Measurements from ENCODE around the gene EHF. TPM values are rescaled to one million over a fixed set of nuclear protein-coding genes. Genes with fewer than 3 reads are reported as not detected.

The EHF gene
- total RNA-seq, 8 experiments from 2014 or later, result 0.09 to 101 (median 0.47) TPM; not detected in 1

GRCh38 chr11:34616830-34617504 is 3.9 kb upstream of the EHF start:
- Histone ChIP-seq H3K4me3 (no peak overlapping the region), H3K4me1 (replicated peaks in 1 of 2) (no peaks in the 10 kb centered on the region), H3K27ac (no peak overlapping the region)
- WGBS, 10 experiments, result 73 to 100% (median 91%) methylated on average over 2 to 6 of the region's 7 CpGs; no CpG with 5 or more reads in 2 of the 10 experiments
- ATAC-seq (replicated peaks in 6 of 8), result no peak
- in situ Hi-C loops (cut with MboI; ENCODE audit: low pct_unique_long_range_greater_than_20kb in 2 of 9, low sequenced_read_pairs in 9 of 9, unreplicated experiment in 9 of 9), result no loop called here

GRCh38 chr11:34618406-34618805 is 2.5 kb upstream of the EHF start:
- 67 to 100% (median 100%) methylated on average over 1 to 2 of the region's 2 CpGs; no CpG with 5 or more reads in 1 of the 10 experiments for WGBS, 10 experiments
- Histone ChIP-seq H3K4me1 (replicated peaks in 1 of 2) (no peaks in the 10 kb centered on the region), H3K4me3 (no peak overlapping the region), H3K27ac (no peak overlapping the region)
- in situ Hi-C loops (cut with MboI; ENCODE audit: low pct_unique_long_range_greater_than_20kb in 2 of 9, low sequenced_read_pairs in 9 of 9, unreplicated experiment in 9 of 9), result no loop called here
- ATAC-seq (replicated peaks in 6 of 8), result no peak

DNA sequence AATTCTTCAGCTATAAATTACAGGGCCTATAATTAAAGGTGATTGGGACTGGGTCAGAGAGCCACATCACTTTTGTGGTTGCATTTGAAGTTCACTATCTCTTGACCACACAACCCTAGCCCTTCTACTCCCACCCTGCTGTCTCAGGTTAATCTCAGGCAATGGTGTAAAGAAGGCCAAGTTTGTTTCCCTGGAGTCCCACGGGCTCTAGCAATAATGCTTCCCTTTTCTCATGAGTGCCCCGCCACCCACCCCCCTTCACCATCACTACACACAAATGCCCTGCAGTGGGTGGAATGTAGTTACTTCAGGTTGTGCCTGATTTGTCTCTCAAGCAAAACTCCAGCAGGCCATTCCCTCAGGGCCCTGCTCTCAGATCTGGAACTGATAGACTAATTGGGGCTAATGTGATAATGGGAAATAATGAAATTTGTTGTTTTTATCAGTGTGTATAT is 1.8 kb upstream of the EHF start:
- Histone ChIP-seq H3K4me1 (replicated peaks in 1 of 2) (no peaks in the 10 kb centered on the region), H3K27ac (no peak overlapping the region), H3K4me3 (no peak overlapping the region)
- ATAC-seq (replicated peaks in 6 of 8), result peak in 2 of 8 experiments; percentile 44 to 69
- in situ Hi-C loops (cut with MboI; ENCODE audit: low pct_unique_long_range_greater_than_20kb in 2 of 9, low sequenced_read_pairs in 9 of 9, unreplicated experiment in 9 of 9), result no loop called here
- 40 to 89% (median 82%) methylated on average over 1 to 2 of the region's 2 CpGs; no CpG with 5 or more reads in 7 of the 10 experiments for WGBS, 10 experiments

DNA sequence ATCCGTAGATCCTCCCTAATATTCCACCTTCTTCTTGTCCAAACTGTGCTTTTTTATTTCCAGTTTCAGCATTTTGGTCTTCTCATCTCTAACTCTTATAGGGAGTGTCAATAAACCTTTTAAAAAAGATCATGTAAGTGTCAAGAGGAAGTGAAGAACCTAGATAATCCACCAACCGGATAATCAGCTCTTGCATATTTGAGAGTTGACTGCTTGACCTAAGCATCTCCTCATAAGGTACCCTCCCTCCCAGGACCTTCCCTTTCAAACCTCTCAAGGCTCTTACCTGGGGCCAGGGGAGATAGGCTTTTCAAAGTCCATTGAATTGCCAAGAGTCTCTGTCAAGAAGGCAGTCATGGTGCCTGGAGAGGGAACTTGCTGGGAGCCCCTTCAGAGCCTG is 691 bp upstream of the EHF start:
- WGBS, 10 experiments, result 83 to 100% (median 85%) methylated on average over 1 to 2 of the region's 2 CpGs; no CpG with 5 or more reads in 6 of the 10 experiments
- no peak overlapping the region for H3K4me3 ChIP-seq
- H3K4me1 ChIP-seq (replicated peaks in 1 of 2), result no peaks in the 10 kb centered on the region
- in situ Hi-C loops (cut with MboI; ENCODE audit: low pct_unique_long_range_greater_than_20kb in 2 of 9, low sequenced_read_pairs in 9 of 9, unreplicated experiment in 9 of 9), result no loop called here
- ATAC-seq (replicated peaks in 6 of 8), result no peak
- no peak overlapping the region for H3K27ac ChIP-seq

DNA sequence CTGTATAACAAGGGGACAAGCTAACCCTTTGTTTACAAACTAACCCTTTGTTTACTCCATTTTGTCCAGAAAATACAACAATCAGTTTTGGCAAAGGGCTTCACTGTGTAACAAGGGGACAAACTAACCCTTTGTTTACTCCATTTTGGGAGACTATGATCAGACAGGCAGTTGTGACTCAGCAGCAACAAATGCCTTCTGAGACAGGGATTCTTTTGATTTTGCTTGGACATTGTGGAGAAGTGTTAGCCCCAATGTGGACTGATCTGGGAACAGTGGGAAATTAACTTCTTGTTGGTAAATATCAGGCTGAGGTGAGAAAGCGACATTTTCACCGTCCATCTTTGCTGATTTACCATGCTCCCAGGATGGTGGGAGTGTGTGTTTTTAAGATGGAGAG is 983 bp downstream of the EHF start:
- H3K27ac ChIP-seq, result no peak overlapping the region
- in situ Hi-C loops (cut with MboI; ENCODE audit: low pct_unique_long_range_greater_than_20kb in 2 of 9, low sequenced_read_pairs in 9 of 9, unreplicated experiment in 9 of 9), result no loop called here
- WGBS, 10 experiments, result 100% methylated on average over 1 to 2 of the region's 2 CpGs; no CpG with 5 or more reads in 3 of the 10 experiments
- no peak for ATAC-seq (replicated peaks in 6 of 8)
- H3K4me1 ChIP-seq (replicated peaks in 1 of 2), result no peaks in the 10 kb centered on the region
- H3K4me3 ChIP-seq, result no peak overlapping the region

GRCh38 chr11:34623463-34623862 is 2.6 kb downstream of the EHF start:
- Histone ChIP-seq H3K4me1 (replicated peaks in 1 of 2) (no peaks in the 10 kb centered on the region), H3K4me3 (no peak overlapping the region), H3K27ac (no peak overlapping the region)
- in situ Hi-C loops (cut with MboI; ENCODE audit: low pct_unique_long_range_greater_than_20kb in 2 of 9, low sequenced_read_pairs in 9 of 9, unreplicated experiment in 9 of 9), result no loop called here
- no peak for ATAC-seq (replicated peaks in 6 of 8)
- WGBS, 10 experiments, result 89 to 98% (median 93%) methylated on average over 5 to 9 of the region's 9 CpGs; no CpG with 5 or more reads in 4 of the 10 experiments

- in situ Hi-C loops (cut with MboI; ENCODE audit: low pct_unique_long_range_greater_than_20kb in 2 of 9, low sequenced_read_pairs in 9 of 9, unreplicated experiment in 9 of 9), result no loop called here
- WGBS, 10 experiments, result 93 to 100% (median 95%) methylated on average over 2 to 10 of the region's 10 CpGs; no CpG with 5 or more reads in 2 of the 10 experiments
Observed at GRCh38 chr11:34624069-34624468, 3.2 kb downstream of the EHF start.

GRCh38 chr11:34625576-34625975 is 4.7 kb downstream of the EHF start:
- H3K4me3 ChIP-seq, result no peak overlapping the region
- WGBS, 10 experiments, result 70 to 100% (median 95%) methylated on average over 1 to 4 of the region's 4 CpGs; no CpG with 5 or more reads in 1 of the 10 experiments
- H3K27ac ChIP-seq, result no peak overlapping the region
- no peak for ATAC-seq (replicated peaks in 6 of 8)
- H3K4me1 ChIP-seq (replicated peaks in 1 of 2), result no peaks in the 10 kb centered on the region
- in situ Hi-C loops (cut with MboI; ENCODE audit: low pct_unique_long_range_greater_than_20kb in 2 of 9, low sequenced_read_pairs in 9 of 9, unreplicated experiment in 9 of 9), result no loop called here

More at GRCh38 chr11:34624069-34624468, 3.2 kb downstream of the EHF start:
- Histone ChIP-seq H3K4me3 (no peak overlapping the region), H3K27ac (no peak overlapping the region), H3K4me1 (replicated peaks in 1 of 2) (no peaks in the 10 kb centered on the region)
- ATAC-seq (replicated peaks in 6 of 8), result no peak

DNA sequence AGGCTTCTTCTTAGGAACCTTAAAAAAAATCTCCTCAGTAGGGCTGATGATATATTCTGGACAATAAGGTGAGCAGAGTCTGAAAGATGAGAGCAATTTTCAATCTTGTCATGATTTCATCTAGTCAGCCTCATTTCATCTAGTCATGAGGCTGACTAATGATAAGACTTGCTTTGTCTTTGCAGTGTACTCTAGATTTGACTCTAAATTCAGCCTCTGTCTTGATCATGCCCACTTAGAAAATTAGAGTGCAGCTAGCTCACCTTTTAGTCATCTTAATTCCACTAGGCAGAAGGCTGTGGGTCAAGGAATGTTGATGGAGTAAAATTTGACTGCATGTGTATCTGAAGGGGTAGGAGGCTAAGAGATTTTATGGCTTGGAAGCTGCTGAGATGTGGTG is 5.5 kb downstream of the EHF start:
- in situ Hi-C loops (cut with MboI; ENCODE audit: low pct_unique_long_range_greater_than_20kb in 2 of 9, low sequenced_read_pairs in 9 of 9, unreplicated experiment in 9 of 9), result no loop called here
- H3K4me1 ChIP-seq (replicated peaks in 1 of 2), result no peaks in the 10 kb centered on the region
- H3K27ac ChIP-seq, result no peak overlapping the region
- peak in 2 of 8 experiments; percentile 43 to 49 for ATAC-seq (replicated peaks in 6 of 8)
- no peak overlapping the region for H3K4me3 ChIP-seq

- in situ Hi-C loops (cut with MboI; ENCODE audit: low pct_unique_long_range_greater_than_20kb in 2 of 9, low sequenced_read_pairs in 9 of 9, unreplicated experiment in 9 of 9), result no loop called here
- Histone ChIP-seq H3K4me1 (replicated peaks in 1 of 2) (no peaks in the 10 kb centered on the region), H3K27ac (no peak overlapping the region), H3K4me3 (no peak overlapping the region)
- WGBS, 10 experiments, result 71 to 100% (median 89%) methylated on average over 1 of the region's 1 CpG; no CpG with 5 or more reads in 7 of the 10 experiments
- no peak for ATAC-seq (replicated peaks in 6 of 8)
Observed at GRCh38 chr11:34627197-34627596, 6.3 kb downstream of the EHF start.

GRCh38 chr11:34629711-34630110 is 8.8 kb downstream of the EHF start:
- no peak for ATAC-seq (replicated peaks in 6 of 8)
- Histone ChIP-seq H3K4me3 (no peak overlapping the region), H3K4me1 (replicated peaks in 1 of 2) (no peaks in the 10 kb centered on the region), H3K27ac (no peak overlapping the region)
- in situ Hi-C loops (cut with MboI; ENCODE audit: low pct_unique_long_range_greater_than_20kb in 2 of 9, low sequenced_read_pairs in 9 of 9, unreplicated experiment in 9 of 9), result no loop called here

GRCh38 chr11:34630544-34630943 is 9.7 kb downstream of the EHF start:
- 82 to 100% (median 100%) methylated on average over 1 to 7 of the region's 7 CpGs; no CpG with 5 or more reads in 3 of the 10 experiments for WGBS, 10 experiments
- H3K27ac ChIP-seq, result no peak overlapping the region
- in situ Hi-C loops (cut with MboI; ENCODE audit: low pct_unique_long_range_greater_than_20kb in 2 of 9, low sequenced_read_pairs in 9 of 9, unreplicated experiment in 9 of 9), result no loop called here

GRCh38 chr11:34631297-34631696 is 10.4 kb downstream of the EHF start:
- 82 to 100% (median 100%) methylated on average over 1 to 5 of the region's 6 CpGs; no CpG with 5 or more reads in 3 of the 10 experiments for WGBS, 10 experiments
- in situ Hi-C loops (cut with MboI; ENCODE audit: low pct_unique_long_range_greater_than_20kb in 2 of 9, low sequenced_read_pairs in 9 of 9, unreplicated experiment in 9 of 9), result no loop called here

More at GRCh38 chr11:34630544-34630943, 9.7 kb downstream of the EHF start:
- Histone ChIP-seq H3K4me1 (replicated peaks in 1 of 2) (no peaks in the 10 kb centered on the region), H3K4me3 (no peak overlapping the region)
- peak in 1 of 8 experiments; percentile 27 for ATAC-seq (replicated peaks in 6 of 8)

DNA sequence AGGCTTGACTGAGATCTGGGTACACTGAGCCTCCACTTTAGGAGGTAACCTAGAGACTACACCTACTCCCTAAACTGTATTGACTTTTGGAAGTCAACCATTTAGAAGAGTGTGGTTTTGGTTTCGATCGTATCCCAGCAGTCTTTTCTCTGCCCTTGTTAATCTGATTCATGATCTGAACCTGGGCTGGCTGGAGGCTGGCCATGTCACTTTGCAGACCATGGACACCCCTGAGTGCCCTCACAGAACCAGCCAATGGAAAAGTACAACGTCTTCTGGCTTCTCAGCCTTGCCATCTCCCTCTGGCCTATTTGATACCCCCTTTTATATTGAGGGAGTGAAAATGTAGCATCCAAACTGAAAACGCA is 10.8 kb downstream of the EHF start:
- no peak overlapping the region for H3K27ac ChIP-seq
- no peaks in the 10 kb centered on the region for H3K4me1 ChIP-seq (replicated peaks in 1 of 2)
- 30 to 100% (median 76%) methylated on average over 1 to 4 of the region's 4 CpGs; no CpG with 5 or more reads in 3 of the 10 experiments for WGBS, 10 experiments
- in situ Hi-C loops (cut with MboI; ENCODE audit: low pct_unique_long_range_greater_than_20kb in 2 of 9, low sequenced_read_pairs in 9 of 9, unreplicated experiment in 9 of 9), result no loop called here
- no peak overlapping the region for H3K4me3 ChIP-seq
- no peak for ATAC-seq (replicated peaks in 6 of 8)

More at GRCh38 chr11:34631297-34631696, 10.4 kb downstream of the EHF start:
- no peak overlapping the region for H3K27ac ChIP-seq
- no peaks in the 10 kb centered on the region for H3K4me1 ChIP-seq (replicated peaks in 1 of 2)
- ATAC-seq (replicated peaks in 6 of 8), result no peak
- H3K4me3 ChIP-seq, result no peak overlapping the region
